ENCODE measurements around the gene ONECUT3. TPM values are rescaled to one million over a fixed set of nuclear protein-coding genes. Genes with fewer than 3 reads are reported as not detected.

Gene ONECUT3
- total RNA-seq, 1 experiment from 2014 or later = not detected

- peaks cover 5% of the 10 kb centered on the region; the same call in 1 of the 2 replicates for H3K9me3 ChIP-seq
- H3K27ac Mint-ChIP-seq (ENCODE audit: unreplicated experiment) = no peak overlapping the region
- H3K4me1 ChIP-seq = no peaks in the 10 kb centered on the region
- H3K9me3 Mint-ChIP-seq (ENCODE audit: unreplicated experiment) = no peaks in the 10 kb centered on the region
- no TSS peak for BruUV-seq (replicated peaks)
- intact Hi-C loops (cut with micrococcal nuclease; ENCODE audit: unreplicated experiment) = no loop called here
- POLR2A ChIA-PET = no interaction called here
- no peak for TF ChIP-seq CTCF (IDR thresholded peaks at IDR 0.05; ENCODE audit: insufficient read depth in 1 of 2, low read depth in 1 of 2, low read length in 1 of 2, severe bottlenecking in 1 of 2, unreplicated experiment in 1 of 2)
- CTCF ChIA-PET = interaction anchor here (0.6 to 1.7 kb wide), 4 partner anchors 10 to 110 kb away, joined by 3 to 7 read pairs (median 4); no protein-coding TSS in a partner anchor
- H3K27me3 Mint-ChIP-seq (ENCODE audit: insufficient read depth, unreplicated experiment) = peaks cover 5% of the 10 kb centered on the region
- H3K36me3 ChIP-seq (ENCODE audit: control insufficient read depth, insufficient read depth, low read length) = no peaks in the 10 kb centered on the region
- DNase-seq = no peak
- peaks cover 5% of the 10 kb centered on the region for H3K36me3 Mint-ChIP-seq (ENCODE audit: insufficient read depth, unreplicated experiment)
- no peak overlapping the region for H3K4me3 Mint-ChIP-seq (ENCODE audit: unreplicated experiment)
- H3K27me3 ChIP-seq (replicated peaks; ENCODE audit: control insufficient read depth, insufficient read depth, low read length) = no peaks in the 10 kb centered on the region
- H3K4me3 ChIP-seq (ENCODE audit: low read depth, low read length) = no peak overlapping the region
- H3K4me1 Mint-ChIP-seq (ENCODE audit: low read depth, unreplicated experiment) = no peaks in the 10 kb centered on the region
Measured at GRCh38 chr19:1782521-1782920, 29.2 kb downstream of the ONECUT3 start.

- no peak overlapping the region for H3K4me3 Mint-ChIP-seq (ENCODE audit: unreplicated experiment)
- intact Hi-C loops (cut with micrococcal nuclease; ENCODE audit: unreplicated experiment) = no loop called here
- Histone ChIP-seq H3K4me3 (ENCODE audit: low read depth, low read length) (no peak overlapping the region), H3K27me3 (replicated peaks; ENCODE audit: control insufficient read depth, insufficient read depth, low read length) (no peaks in the 10 kb centered on the region), H3K4me1 (no peaks in the 10 kb centered on the region), H3K9me3 (peaks cover 5% of the 10 kb centered on the region; the same call in 1 of the 2 replicates), H3K36me3 (ENCODE audit: control insufficient read depth, insufficient read depth, low read length) (no peaks in the 10 kb centered on the region)
- DNase-seq = no peak
- POLR2A ChIA-PET = no interaction called here
- no peaks in the 10 kb centered on the region for H3K9me3 Mint-ChIP-seq (ENCODE audit: unreplicated experiment)
- TF ChIP-seq CTCF (IDR thresholded peaks at IDR 0.05; ENCODE audit: insufficient read depth in 1 of 2, low read depth in 1 of 2, low read length in 1 of 2, severe bottlenecking in 1 of 2, unreplicated experiment in 1 of 2) = no peak
- no peaks in the 10 kb centered on the region for H3K4me1 Mint-ChIP-seq (ENCODE audit: low read depth, unreplicated experiment)
- no TSS peak for BruUV-seq (replicated peaks)
- H3K27me3 Mint-ChIP-seq (ENCODE audit: insufficient read depth, unreplicated experiment) = peaks cover 4% of the 10 kb centered on the region
- peaks cover 5% of the 10 kb centered on the region for H3K36me3 Mint-ChIP-seq (ENCODE audit: insufficient read depth, unreplicated experiment)
- CTCF ChIA-PET = interaction anchor here (0.6 to 1.7 kb wide), 3 partner anchors 9 to 111 kb away, joined by 3 to 4 read pairs (median 3); no protein-coding TSS in a partner anchor
- no peak overlapping the region for H3K27ac Mint-ChIP-seq (ENCODE audit: unreplicated experiment)
Measured at GRCh38 chr19:1783354-1783753, 30.0 kb downstream of the ONECUT3 start.

GRCh38 chr19:1783874-1784273 is 30.6 kb downstream of the ONECUT3 start:
- H3K9me3 ChIP-seq = peaks cover 5% of the 10 kb centered on the region; the same call in 1 of the 2 replicates
- no TSS peak for BruUV-seq (replicated peaks)
- H3K4me1 Mint-ChIP-seq (ENCODE audit: low read depth, unreplicated experiment) = no peaks in the 10 kb centered on the region
- H3K4me3 Mint-ChIP-seq (ENCODE audit: unreplicated experiment) = no peak overlapping the region
- peaks cover 4% of the 10 kb centered on the region for H3K27me3 Mint-ChIP-seq (ENCODE audit: insufficient read depth, unreplicated experiment)
- H3K36me3 Mint-ChIP-seq (ENCODE audit: insufficient read depth, unreplicated experiment) = peaks cover 2% of the 10 kb centered on the region
- no peaks in the 10 kb centered on the region for H3K36me3 ChIP-seq (ENCODE audit: control insufficient read depth, insufficient read depth, low read length)
- no peaks in the 10 kb centered on the region for H3K27me3 ChIP-seq (replicated peaks; ENCODE audit: control insufficient read depth, insufficient read depth, low read length)
- intact Hi-C loops (cut with micrococcal nuclease; ENCODE audit: unreplicated experiment) = no loop called here
- no peaks in the 10 kb centered on the region for H3K9me3 Mint-ChIP-seq (ENCODE audit: unreplicated experiment)
- ChIA-PET POLR2A (no interaction called here), CTCF (no interaction called here)
- TF ChIP-seq CTCF (IDR thresholded peaks at IDR 0.05; ENCODE audit: insufficient read depth in 1 of 2, low read depth in 1 of 2, low read length in 1 of 2, severe bottlenecking in 1 of 2, unreplicated experiment in 1 of 2) = no peak
- no peak overlapping the region for H3K27ac Mint-ChIP-seq (ENCODE audit: unreplicated experiment)
- no peak overlapping the region for H3K4me3 ChIP-seq (ENCODE audit: low read depth, low read length)
- no peak for DNase-seq
- no peaks in the 10 kb centered on the region for H3K4me1 ChIP-seq
